ENCODE results near the gene ANKRD55. TPM values are rescaled to one million over a fixed set of nuclear protein-coding genes. Genes with fewer than 3 reads are reported as not detected.
"Not testable (repeated sequence)": the region's sequence is repeated elsewhere in the genome, so short reads cannot be mapped to it uniquely, and the experiment has no call there.

Gene ANKRD55
- total RNA-seq, 1 donor from 2014 or later, result 0.79 TPM

DNA sequence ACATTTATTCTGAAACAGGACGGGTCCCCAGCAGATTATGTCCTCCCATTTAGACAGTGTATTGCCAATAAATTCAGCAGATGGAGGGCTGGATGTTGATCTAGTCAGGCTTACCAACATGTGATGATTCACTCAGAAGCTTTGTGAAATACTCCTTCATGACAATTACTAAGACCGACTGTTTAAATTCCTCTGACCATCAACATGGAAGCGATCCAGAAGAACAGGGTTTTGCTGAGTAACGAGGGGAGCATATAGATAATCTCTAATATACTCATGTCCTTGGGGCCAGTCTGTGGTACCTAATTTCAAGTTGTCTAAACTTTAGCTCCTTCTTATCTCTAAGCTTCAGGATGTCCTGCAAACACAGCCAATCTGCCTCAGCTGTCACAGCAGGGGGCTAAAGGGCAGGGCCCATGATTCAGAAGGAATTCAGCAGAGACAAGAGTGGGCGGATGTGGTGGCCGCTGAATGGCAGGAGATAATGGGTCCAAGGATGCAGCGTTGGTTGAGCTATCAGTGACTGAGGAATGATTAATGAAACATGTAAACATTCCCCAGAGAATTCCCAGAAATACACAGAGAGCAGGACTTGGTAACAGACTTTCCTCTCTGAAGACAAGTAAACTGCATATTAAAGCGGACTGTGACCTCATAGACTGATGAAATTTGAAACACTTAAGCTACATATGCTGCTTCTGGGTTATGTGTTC, 109.4 kb downstream of the ANKRD55 start:
- Mint-ChIP-seq H3K4me3 (no peak overlapping the region), H3K36me3 (ENCODE audit: low read depth) (peaks cover 11% of the 10 kb centered on the region), H3K27me3 (no peaks in the 10 kb centered on the region), H3K27ac (peak overlapping the region; percentile 43), H3K4me1 (peaks cover 36% of the 10 kb centered on the region), H3K9me3 (no peaks in the 10 kb centered on the region)
- DNase-seq, result no peak
- intact Hi-C loops (cut with micrococcal nuclease), result no loop called here

- H3K4me3 Mint-ChIP-seq; DNase-seq; intact Hi-C loops (cut with micrococcal nuclease); H3K27me3 Mint-ChIP-seq; H3K27ac Mint-ChIP-seq; H3K9me3 Mint-ChIP-seq: not testable (repeated sequence)
- H3K36me3 Mint-ChIP-seq (ENCODE audit: low read depth), result peaks cover 11% of the 10 kb centered on the region
- peaks cover 23% of the 10 kb centered on the region for H3K4me1 Mint-ChIP-seq
Measured at GRCh38 chr5:56122360-56122985, 110.7 kb downstream of the ANKRD55 start.

- Mint-ChIP-seq H3K4me1 (peaks cover 11% of the 10 kb centered on the region), H3K27me3 (no peaks in the 10 kb centered on the region), H3K36me3 (ENCODE audit: low read depth) (peaks cover 14% of the 10 kb centered on the region), H3K27ac (no peak overlapping the region), H3K9me3 (no peaks in the 10 kb centered on the region), H3K4me3 (no peak overlapping the region)
- DNase-seq, result no peak
- intact Hi-C loops (cut with micrococcal nuclease), result no loop called here
Measured at GRCh38 chr5:56119050-56119449, 114.1 kb downstream of the ANKRD55 start.

DNA sequence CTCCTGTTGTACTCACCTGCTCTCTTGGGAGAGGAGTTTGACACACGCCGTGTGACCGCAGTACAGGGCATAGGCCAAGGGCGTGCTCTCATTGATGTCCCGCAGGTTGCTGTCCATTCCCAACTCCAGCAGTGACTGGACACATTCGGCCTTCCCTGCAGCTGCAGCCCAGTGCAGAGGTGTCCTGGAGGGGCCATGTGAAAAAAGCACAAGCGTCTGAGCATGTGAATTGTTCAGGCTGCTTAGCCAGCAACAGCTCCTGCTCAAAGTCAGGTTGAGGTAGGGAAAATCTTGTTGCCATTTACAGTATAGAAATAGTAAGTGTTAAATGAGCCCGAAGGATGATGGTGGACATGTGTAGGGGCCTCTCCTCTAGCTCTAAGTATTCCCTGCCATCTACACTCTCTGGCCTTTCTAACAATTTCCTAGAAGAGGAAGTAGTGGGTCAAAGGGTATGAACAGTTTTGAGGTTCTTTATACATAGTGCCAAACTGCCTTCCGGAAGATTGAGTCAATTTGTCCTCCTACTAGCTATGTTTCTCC, 116.5 kb downstream of the ANKRD55 start:
- no peak for DNase-seq
- Mint-ChIP-seq H3K9me3 (no peaks in the 10 kb centered on the region), H3K27me3 (no peaks in the 10 kb centered on the region), H3K27ac (no peak overlapping the region), H3K36me3 (ENCODE audit: low read depth) (peaks cover 5% of the 10 kb centered on the region), H3K4me3 (no peak overlapping the region), H3K4me1 (peaks cover 3% of the 10 kb centered on the region)
- intact Hi-C loops (cut with micrococcal nuclease), result no loop called here

GRCh38 chr5:56115589-56115988, 117.5 kb downstream of the ANKRD55 start:
- H3K4me3 Mint-ChIP-seq, result no peak overlapping the region

DNA sequence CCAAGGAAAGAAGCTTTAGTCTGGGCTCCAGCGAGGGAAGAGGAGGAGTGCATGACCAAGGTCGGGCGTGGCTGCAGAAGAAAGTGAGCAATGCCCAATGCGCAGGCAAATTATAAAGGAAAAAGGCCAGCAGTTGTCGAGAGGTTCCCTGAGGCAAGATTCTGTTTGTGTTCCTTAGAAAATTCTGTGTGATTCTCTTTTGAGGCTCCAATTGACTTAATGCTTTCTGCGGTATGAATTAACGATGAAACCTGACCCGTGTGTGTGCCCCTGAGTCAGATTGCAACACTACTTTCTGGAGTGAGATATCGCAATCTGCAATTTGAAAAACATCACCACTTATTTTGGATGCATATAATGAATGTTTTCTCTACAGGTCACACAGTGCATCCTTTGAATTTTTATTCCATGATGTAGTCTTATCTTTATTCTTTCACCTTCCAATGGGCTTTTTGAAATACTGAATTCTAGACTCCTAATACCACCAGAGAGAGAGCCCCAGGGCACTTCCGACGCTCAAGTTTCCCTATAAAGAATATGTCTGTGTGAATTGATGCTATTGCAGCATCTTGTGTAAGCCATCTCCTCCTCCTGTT, 120.5 kb downstream of the ANKRD55 start:
- H3K4me3 Mint-ChIP-seq, result no peak overlapping the region
- intact Hi-C loops (cut with micrococcal nuclease), result no loop called here
- no peaks in the 10 kb centered on the region for H3K9me3 Mint-ChIP-seq
- no peak for DNase-seq
- peaks cover 14% of the 10 kb centered on the region for H3K4me1 Mint-ChIP-seq
- H3K27me3 Mint-ChIP-seq, result no peaks in the 10 kb centered on the region
- H3K27ac Mint-ChIP-seq, result no peak overlapping the region
- H3K36me3 Mint-ChIP-seq (ENCODE audit: low read depth), result peaks cover 12% of the 10 kb centered on the region

More at GRCh38 chr5:56115589-56115988, 117.5 kb downstream of the ANKRD55 start:
- Mint-ChIP-seq H3K4me1 (peaks cover 7% of the 10 kb centered on the region), H3K27me3 (no peaks in the 10 kb centered on the region), H3K36me3 (ENCODE audit: low read depth) (peaks cover 12% of the 10 kb centered on the region), H3K9me3 (no peaks in the 10 kb centered on the region), H3K27ac (no peak overlapping the region)
- no peak for DNase-seq
- intact Hi-C loops (cut with micrococcal nuclease), result no loop called here

DNA sequence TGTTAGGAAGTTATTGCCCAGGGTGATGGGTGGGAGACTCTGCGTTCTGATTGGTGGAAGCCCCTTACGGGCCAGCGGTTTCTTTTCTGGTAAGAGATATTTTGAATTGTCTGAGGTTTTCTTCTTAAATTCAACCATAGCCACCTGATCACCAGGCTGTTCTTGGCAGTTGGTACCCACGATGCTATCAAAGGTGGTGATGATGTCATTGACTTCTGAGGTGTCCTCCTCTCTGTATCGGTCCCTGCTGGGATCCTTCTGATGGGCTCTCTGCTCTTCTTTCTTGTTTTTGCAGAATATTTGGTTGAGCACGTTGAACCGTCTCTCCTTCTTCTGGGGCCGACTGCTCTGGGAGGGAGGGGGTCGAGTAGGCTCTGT, 121.7 kb downstream of the ANKRD55 start:
- Mint-ChIP-seq H3K36me3 (ENCODE audit: low read depth) (peaks cover 10% of the 10 kb centered on the region), H3K27me3 (no peaks in the 10 kb centered on the region), H3K4me3 (no peak overlapping the region), H3K4me1 (peaks cover 16% of the 10 kb centered on the region), H3K27ac (no peak overlapping the region), H3K9me3 (no peaks in the 10 kb centered on the region)
- intact Hi-C loops (cut with micrococcal nuclease), result no loop called here
- DNase-seq, result no peak

DNA sequence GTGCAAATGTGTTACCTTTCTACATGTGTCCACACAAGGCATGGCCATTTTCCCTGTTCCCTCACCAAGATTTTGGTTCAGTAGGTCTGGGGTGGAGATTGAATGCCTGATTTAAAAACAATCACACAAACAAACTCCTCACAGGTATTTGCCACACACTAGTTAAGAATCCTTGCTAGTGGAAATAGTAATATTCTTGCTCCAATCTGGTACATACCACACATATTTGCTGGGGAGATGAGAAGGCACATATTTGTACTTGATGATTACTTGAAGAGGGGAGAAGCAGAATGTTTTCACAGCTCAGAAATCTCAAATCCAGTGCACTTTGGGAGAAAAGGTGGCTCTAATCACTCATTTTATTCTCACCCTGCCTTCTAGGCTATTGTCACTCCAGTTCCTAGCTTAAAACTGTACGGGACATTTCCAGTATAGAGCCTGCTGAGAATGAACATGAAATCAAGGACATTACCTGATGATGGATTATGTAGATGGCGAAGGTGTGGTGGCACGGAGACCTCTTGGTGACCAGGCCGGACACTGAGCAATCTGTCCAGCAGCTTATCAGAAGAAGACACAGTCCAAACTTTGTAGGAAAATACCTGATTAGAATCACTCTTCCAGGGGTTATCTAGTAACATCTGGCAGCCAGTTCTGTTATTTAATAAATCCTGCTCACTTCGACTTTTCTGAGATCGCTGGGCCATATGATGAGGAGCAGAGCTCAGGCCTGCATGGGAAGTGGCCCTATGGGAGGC, 122.3 kb downstream of the ANKRD55 start:
- H3K4me3 Mint-ChIP-seq, result no peak overlapping the region
- H3K27me3 Mint-ChIP-seq, result no peaks in the 10 kb centered on the region
- H3K9me3 Mint-ChIP-seq, result no peaks in the 10 kb centered on the region
- no peak for DNase-seq
- intact Hi-C loops (cut with micrococcal nuclease), result no loop called here
- peaks cover 10% of the 10 kb centered on the region for H3K36me3 Mint-ChIP-seq (ENCODE audit: low read depth)
- peaks cover 19% of the 10 kb centered on the region for H3K4me1 Mint-ChIP-seq
- no peak overlapping the region for H3K27ac Mint-ChIP-seq

DNA sequence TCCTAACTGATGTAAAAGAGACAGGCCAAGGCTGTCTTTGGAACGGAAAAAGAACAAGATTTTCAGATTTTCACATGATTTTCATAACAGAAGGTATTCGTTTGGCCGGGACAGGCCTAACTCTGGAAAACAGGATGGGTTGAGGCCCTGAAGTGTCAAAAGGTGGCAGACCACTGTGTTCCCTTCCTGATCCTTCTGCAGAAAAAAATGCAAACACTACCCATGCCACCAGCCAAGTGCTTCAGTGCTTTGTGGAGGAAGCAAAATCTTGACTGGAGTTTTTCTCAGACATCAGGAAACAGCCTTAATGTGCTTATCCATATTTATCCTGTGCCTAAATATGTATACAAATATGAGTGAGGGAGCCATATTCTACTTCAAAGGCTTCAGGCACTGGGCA, 124.9 kb downstream of the ANKRD55 start:
- H3K27ac Mint-ChIP-seq, result peak overlapping the region; percentile 63
- no peaks in the 10 kb centered on the region for H3K9me3 Mint-ChIP-seq
- intact Hi-C loops (cut with micrococcal nuclease), result no loop called here
- DNase-seq, result no peak
- H3K4me3 Mint-ChIP-seq, result no peak overlapping the region
- no peaks in the 10 kb centered on the region for H3K27me3 Mint-ChIP-seq
- peaks cover 10% of the 10 kb centered on the region for H3K36me3 Mint-ChIP-seq (ENCODE audit: low read depth)
- peaks cover 33% of the 10 kb centered on the region for H3K4me1 Mint-ChIP-seq

- Mint-ChIP-seq H3K36me3 (ENCODE audit: low read depth) (peaks cover 10% of the 10 kb centered on the region), H3K9me3 (no peaks in the 10 kb centered on the region), H3K4me1 (peaks cover 41% of the 10 kb centered on the region), H3K27me3 (no peaks in the 10 kb centered on the region), H3K27ac (peak overlapping the region; percentile 64), H3K4me3 (no peak overlapping the region)
- DNase-seq, result no peak
- intact Hi-C loops (cut with micrococcal nuclease), result no loop called here
Measured at GRCh38 chr5:56106837-56107236, 126.3 kb downstream of the ANKRD55 start.

GRCh38 chr5:56105511-56106291, 127.4 kb downstream of the ANKRD55 start:
- H3K27ac Mint-ChIP-seq, result peak overlapping the region; percentile 74
- no peaks in the 10 kb centered on the region for H3K27me3 Mint-ChIP-seq
- no peaks in the 10 kb centered on the region for H3K9me3 Mint-ChIP-seq
- peak overlapping the region; percentile 59 for H3K4me3 Mint-ChIP-seq
- peaks cover 45% of the 10 kb centered on the region for H3K4me1 Mint-ChIP-seq
- peaks cover 8% of the 10 kb centered on the region for H3K36me3 Mint-ChIP-seq (ENCODE audit: low read depth)
- DNase-seq, result no peak
- intact Hi-C loops (cut with micrococcal nuclease), result loop anchor here (2.0 kb wide), 1 partner anchor 21 kb away; no protein-coding TSS in a partner anchor

GRCh38 chr5:56102889-56103288, 130.2 kb downstream of the ANKRD55 start:
- H3K27ac Mint-ChIP-seq, result no peak overlapping the region
- intact Hi-C loops (cut with micrococcal nuclease), result no loop called here
- peaks cover 61% of the 10 kb centered on the region for H3K4me1 Mint-ChIP-seq
- no peak overlapping the region for H3K4me3 Mint-ChIP-seq
- no peaks in the 10 kb centered on the region for H3K9me3 Mint-ChIP-seq
- H3K27me3 Mint-ChIP-seq, result no peaks in the 10 kb centered on the region
- peaks cover 10% of the 10 kb centered on the region for H3K36me3 Mint-ChIP-seq (ENCODE audit: low read depth)
- DNase-seq, result no peak

- intact Hi-C loops (cut with micrococcal nuclease); H3K9me3 Mint-ChIP-seq; H3K27me3 Mint-ChIP-seq: not testable (repeated sequence)
- peak; percentile 70 for DNase-seq
- Mint-ChIP-seq H3K4me3 (peak overlapping the region; percentile 58), H3K4me1 (peaks cover 59% of the 10 kb centered on the region), H3K27ac (peak overlapping the region; percentile 4), H3K36me3 (ENCODE audit: low read depth) (peaks cover 12% of the 10 kb centered on the region)
Measured at GRCh38 chr5:56102207-56102606, 130.9 kb downstream of the ANKRD55 start.
